SK-N-SH treated with all-trans-retinoic acid at 6 μM for 48 hours (cell line): Measurements from ENCODE around the gene AGAP1.

ENCODE experiments used
- ESRRG ChIP-seq: fragments of 250-450 bp; sonication (Bioruptor Pico); IDR thresholded peaks from 2 replicates; pipeline ENCODE4 v1.6.1; 2021; ENCODE audit warnings: mild to moderate bottlenecking
- ISL1 ChIP-seq: fragments of 250-450 bp; sonication (Bioruptor Pico); IDR thresholded peaks from 2 replicates; pipeline ENCODE4 v2.1.2; 2022; ENCODE audit warnings: mild to moderate bottlenecking, moderate library complexity
- SNAI2 ChIP-seq: fragments of 250-450 bp; sonication (Bioruptor Pico); IDR thresholded peaks from 2 replicates; pipeline ENCODE4 v1.5.0; 2020; ENCODE audit warnings: mild to moderate bottlenecking, moderate library complexity
- ZFP30 ChIP-seq: fragments of 450-650 bp; formaldehyde crosslinking; IDR thresholded peaks from 2 replicates; pipeline ENCODE4 v1.5.0; 2022; ENCODE audit warnings: mild to moderate bottlenecking, moderate library complexity
- TF ChIP-seq, protein P1 (sequence below): fragments of 250-450 bp; sonication (Bioruptor Pico); IDR thresholded peaks from 2 replicates; pipeline ENCODE4 v1.8.0; 2020; ENCODE audit warnings: mild to moderate bottlenecking, moderate library complexity, borderline replicate concordance

DNA sequence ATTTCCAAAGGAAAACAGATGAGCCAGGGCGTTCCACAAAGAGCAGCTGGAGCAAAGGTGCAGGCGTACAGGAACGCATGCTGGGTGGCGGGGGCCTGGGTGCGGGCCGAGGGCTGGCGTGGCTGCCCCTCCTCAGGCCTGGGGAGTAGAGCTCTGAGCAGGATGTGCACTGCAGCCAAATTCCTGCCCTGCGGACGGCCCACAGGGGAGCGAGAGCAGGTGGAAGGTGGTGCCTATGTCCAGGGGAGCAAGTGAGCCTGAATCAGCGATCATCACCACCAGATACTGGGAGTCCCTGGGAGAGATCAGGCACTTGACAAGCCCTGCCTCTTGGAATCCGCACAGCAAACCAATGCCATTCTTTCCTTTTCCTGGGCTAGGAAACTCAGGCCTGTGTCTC lies 568.1 kb downstream of the AGAP1 start:
- TF ChIP-seq SNAI2 (CRISPR knock-in tag) (no peak), ESRRG (CRISPR knock-in tag) (no peak), ZFP30 (CRISPR knock-in tag) (no peak), ISL1 (CRISPR knock-in tag) (no peak)
- TF ChIP-seq, protein P1, sequence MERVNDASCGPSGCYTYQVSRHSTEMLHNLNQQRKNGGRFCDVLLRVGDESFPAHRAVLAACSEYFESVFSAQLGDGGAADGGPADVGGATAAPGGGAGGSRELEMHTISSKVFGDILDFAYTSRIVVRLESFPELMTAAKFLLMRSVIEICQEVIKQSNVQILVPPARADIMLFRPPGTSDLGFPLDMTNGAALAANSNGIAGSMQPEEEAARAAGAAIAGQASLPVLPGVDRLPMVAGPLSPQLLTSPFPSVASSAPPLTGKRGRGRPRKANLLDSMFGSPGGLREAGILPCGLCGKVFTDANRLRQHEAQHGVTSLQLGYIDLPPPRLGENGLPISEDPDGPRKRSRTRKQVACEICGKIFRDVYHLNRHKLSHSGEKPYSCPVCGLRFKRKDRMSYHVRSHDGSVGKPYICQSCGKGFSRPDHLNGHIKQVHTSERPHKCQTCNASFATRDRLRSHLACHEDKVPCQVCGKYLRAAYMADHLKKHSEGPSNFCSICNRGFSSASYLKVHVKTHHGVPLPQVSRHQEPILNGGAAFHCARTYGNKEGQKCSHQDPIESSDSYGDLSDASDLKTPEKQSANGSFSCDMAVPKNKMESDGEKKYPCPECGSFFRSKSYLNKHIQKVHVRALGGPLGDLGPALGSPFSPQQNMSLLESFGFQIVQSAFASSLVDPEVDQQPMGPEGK (CRISPR knock-in tag) = no peak
